Measurements from ENCODE around the gene RASA3.
"Not testable (repeated sequence)": the region's sequence is repeated elsewhere in the genome, so short reads cannot be mapped to it uniquely, and the experiment has no call there.

The RASA3 gene

DNA sequence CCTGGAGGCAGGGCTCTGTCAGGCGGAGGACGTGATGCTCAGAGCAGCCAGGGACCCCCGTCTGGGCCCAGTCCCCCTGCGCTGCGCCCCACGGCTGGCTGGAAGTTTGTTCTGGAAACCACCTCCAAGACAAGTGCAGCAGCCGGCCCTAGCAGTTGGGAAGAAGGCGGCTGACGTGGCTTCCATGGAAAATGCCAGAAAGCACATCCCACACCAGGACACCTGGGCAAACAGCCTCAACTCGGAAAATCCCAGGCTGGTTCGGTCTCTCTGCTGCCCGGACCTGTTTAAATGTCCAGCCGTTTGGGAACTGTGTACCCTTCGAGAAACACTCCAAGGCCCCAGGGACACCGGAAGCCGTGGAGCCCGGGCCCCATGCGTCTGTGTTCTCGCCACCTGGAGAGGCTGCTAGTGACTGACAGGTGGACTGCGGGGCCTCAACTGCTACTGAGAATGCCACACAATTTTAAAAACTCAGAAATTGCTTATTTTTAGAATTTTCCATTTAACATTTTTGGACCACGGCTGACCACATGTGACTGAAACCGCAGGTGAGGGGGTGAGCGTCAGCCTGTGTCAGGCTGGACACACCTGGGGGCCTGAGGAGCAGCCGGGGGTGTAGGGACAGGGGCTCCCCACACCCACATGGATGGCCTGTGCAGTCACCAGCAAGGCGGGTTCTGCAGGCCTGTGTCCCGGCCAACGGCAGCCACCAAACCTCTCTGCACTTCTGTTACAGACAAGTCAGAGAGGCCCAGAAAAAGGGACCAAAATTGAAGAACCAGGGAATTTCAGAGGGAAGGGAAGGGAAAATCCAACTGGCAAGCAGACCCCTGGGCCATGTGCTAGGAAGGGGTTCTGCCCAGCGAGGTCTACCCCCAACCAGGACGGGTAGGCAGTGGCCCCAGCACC lies 31.7 kb downstream of the RASA3 start:
- no peak for DNase-seq (ENCODE audit: low spot score)

DNA sequence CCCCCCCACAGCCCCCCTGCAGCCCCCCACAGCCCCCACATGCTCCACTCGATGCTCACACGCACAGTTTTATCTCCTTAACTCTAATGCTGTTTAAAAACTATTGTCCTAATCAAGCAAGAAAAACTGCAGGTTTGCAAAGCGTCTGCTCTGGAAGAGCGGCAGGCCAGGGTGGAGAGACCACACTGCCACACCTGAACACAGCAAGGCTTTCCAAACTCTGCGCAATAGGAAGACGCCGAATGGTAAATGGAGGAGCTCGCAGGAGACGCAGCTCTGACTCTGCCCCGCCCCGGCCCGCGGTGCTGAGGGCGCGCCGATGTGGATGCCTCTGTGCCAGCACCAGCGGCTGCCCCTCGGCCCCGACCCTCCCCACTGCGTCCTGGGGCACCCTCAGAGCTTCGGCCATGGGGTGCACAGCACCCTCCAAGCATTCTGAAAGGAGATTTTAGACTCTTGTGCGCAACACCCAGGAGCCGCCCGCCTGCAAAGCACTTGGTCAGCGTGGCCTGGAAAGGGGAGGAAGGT lies 32.4 kb downstream of the RASA3 start:
- DNase-seq (ENCODE audit: low spot score), result no peak

DNA sequence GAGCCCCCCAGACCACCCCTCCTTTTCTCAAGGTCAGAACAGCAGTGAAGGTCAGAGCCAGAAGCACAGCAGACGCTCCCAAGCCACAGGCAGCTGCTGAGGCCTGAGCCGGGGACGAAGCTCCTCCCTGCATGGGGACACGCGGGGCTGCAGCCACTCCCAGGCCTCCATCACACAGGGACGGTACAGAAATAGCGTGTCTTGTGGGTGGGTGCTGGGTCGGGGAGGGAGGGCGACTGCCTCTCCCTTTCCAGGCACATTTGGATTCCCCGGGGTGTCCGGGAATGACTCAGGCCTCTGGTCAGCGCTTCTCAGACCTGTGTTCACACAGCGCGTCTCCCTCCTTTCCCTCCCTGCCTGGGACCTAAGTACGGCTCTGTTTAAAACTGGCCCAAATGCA lies 33.2 kb downstream of the RASA3 start:
- peak; percentile 67 for DNase-seq (ENCODE audit: low spot score)

DNA sequence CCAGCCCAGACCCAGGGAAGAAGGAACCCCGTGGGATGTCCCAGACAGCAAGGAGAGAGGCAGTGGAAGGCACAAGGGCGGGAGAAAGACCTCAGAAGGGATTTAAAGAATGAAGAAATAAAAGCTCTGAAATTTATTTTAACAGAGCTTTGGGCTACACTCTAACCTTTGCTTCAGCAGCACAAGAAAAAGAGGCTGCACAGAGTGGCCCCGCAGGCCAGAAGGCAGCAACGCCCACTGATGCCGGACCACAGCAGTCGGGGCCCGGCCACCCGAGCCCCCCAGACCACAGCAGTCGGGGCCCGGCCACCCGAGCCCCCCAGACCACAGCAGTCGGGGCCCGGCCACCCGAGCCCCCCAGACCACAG lies 33.8 kb downstream of the RASA3 start:
- DNase-seq (ENCODE audit: low spot score), result not testable (repeated sequence)

DNA sequence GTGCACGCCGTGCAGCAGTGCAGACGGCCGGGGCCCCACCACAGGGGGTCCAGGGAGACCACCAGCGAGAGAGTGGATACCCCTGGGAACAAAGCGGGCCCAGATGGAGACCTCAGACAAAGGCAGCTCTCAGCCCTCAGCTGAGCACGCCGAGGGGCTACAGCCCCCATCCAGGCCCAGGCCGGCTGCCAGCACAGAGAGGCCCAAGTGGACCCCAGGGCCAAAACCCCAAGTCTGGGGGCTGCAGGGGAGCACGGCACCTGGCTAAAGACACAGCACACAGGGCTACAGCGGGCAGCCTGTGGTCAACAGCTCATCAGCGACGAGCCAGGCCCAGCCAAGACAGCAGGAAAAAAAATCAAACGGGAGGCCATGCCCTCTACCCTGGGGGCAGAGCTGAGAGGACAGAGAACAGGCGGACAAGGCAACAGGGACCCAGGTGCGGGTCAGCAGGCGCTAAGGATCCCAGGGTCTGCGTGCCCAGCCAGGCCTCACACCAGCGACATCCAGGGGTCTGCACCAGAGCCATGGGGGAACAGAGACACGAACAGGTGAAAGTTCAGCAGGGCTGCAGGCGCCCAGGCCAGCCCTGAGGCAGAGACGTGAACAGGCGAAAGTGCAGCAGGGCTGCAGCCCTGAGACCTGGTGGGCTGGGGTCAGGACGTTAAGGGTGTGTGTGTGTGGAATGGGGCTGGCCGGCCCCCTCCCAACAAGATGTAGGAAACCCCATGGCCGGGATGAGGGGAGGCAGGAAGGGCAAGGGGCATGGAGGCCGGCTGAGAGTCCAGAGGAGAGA lies 34.3 kb downstream of the RASA3 start:
- DNase-seq (ENCODE audit: low spot score), result no peak

DNA sequence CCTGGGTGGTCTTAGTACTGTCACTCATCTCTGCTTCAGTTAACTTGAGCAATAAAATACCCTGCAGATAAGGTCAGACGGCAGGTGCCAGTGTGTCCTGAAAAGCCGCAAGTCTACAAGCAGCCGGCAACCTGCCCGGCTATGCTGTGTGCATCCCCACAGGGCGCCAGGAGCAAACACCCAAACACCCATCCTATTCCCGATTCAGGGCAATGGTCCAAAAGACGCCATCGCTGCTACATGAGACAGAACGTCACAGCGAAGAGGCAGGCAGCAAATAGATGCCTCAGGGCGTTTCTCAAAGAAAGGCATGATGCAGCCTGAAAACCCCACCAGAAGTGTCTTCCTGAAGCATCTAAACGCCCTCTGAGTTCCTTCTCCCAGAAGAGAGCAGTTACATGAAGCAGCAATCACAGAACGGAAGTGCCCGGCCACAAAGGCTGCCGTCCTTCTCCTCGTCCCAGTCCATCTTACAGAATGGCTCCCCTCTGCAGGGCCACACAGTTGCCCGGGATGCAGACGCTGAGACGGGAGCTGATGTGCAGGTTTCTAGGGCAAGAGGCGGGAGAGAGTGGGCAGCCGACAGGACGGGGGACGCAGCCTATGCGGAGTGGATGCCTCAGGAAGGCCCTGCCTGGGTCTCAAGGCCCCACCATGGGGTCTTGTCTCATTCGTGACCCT lies 35.1 kb downstream of the RASA3 start:
- DNase-seq (ENCODE audit: low spot score), result no peak

DNA sequence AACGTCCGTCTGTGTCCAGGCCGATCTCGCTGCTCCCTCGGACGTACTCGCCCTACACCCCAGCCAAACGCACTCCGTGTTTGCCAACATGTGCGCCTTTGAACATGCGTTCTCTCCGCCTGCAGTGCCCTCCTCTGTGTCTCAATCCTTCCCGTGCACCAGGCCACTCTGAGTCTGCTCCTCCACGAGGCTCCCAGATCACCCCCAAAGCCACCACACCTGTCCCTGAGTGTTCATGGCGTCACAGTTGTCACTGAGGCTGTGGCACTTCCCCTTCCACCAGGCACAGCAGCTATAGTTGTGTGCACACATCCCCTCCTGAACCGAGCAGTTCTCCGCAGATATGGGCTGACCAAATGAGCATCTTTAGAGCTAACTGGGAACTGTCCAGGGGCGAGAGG lies 35.6 kb downstream of the RASA3 start:
- DNase-seq (ENCODE audit: low spot score), result no peak

DNA sequence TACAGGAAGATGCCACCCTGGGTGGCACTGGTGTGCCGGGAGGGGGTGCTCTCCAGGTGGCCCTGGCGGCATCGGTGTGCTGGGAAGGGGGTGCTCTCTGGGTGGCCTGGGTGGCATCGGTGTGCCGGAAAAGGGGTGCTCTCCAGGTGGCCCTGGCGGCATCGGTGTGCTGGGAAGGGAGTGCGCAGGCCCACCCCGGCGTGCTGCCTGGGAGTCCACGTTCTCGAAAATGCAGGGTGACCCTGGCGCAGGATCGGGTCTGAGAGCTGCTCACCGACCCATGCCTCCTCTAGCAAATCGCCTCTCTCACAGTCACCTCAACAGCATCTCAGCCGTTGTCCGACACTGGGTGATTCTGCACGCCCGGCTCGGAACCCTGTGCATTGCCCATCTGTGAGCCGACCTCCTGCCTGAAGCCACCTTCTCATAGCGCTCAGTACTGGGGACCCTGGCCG lies 36.4 kb downstream of the RASA3 start:
- DNase-seq (ENCODE audit: low spot score), result no peak

DNA sequence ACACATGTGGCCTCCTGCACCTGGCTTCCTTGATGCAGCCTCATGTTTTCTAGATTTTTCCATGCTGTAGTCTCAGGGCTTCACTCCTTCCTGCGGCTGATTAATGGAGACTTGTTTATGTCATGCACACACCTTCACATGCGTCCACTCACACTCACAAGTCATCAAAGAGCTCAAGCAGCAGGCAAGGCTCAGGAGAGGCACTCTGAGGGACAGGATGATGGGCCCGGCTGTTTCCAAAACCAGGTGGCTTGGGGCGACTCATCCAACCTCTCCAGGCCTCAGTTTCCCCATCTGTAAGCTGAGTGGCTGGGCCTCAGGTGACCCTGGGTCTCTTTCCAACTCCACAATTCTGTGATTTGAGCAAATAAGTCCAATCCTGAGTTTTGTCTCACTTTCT lies 36.9 kb downstream of the RASA3 start:
- no peak for DNase-seq (ENCODE audit: low spot score)

DNA sequence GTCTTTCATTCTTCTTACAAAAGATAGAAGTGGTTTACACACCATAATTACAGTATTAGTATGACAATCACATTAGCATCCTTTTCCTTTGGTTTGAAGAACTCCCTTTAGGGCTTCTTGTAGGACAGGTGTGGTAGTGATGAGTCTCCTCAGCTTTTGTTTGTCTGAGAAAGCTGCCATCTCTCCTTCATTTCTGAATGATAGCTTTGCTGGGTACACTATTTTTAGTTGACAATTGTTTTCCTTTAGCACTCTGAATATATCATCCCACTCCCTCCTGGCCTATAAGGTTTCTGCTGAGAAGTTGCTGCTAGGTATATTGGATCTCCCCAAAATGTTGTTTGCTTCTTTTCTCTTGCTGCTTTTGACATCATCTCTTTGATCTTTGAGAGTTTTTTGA lies 39.3 kb downstream of the RASA3 start:
- DNase-seq (ENCODE audit: low spot score), result no peak

DNA sequence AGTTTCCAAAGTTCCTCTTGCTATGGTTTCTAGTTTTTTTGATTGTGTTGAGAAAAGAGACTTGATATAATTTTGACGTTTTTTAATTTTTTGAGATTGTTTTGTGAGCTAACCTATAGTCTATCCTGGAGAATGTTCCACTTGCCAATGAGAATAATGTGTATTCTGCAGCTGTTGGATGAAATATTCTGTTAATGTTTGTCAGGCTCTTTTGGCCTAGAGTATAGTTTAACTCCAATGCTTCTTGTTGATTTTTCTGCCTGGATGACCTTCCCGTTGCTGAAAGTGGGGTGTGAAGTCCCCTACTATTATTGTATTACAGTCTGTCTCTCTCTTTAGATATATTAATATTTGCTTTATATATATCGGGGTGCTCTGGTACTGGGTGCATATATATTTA lies 40.0 kb downstream of the RASA3 start:
- DNase-seq (ENCODE audit: low spot score), result no peak

DNA sequence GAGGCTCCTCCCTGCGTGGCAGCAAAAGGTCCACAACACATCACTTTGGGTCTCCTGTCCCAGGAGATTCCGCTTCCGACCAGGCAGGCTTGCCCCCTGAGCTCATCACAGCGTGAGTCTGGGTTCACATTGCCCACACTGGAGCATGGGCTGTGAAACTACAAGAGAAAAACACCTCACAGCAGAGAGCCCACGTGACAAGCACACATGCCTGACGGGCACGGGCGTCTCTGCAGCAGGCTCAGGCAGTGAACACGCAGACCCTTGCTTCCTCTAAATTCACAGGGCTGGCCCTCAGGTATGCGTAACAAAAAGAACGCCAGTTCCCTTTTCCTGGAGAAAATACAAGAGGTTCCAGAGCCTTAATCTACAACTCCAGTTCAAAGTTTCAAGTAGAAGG lies 41.9 kb downstream of the RASA3 start:
- DNase-seq (ENCODE audit: low spot score), result no peak

DNA sequence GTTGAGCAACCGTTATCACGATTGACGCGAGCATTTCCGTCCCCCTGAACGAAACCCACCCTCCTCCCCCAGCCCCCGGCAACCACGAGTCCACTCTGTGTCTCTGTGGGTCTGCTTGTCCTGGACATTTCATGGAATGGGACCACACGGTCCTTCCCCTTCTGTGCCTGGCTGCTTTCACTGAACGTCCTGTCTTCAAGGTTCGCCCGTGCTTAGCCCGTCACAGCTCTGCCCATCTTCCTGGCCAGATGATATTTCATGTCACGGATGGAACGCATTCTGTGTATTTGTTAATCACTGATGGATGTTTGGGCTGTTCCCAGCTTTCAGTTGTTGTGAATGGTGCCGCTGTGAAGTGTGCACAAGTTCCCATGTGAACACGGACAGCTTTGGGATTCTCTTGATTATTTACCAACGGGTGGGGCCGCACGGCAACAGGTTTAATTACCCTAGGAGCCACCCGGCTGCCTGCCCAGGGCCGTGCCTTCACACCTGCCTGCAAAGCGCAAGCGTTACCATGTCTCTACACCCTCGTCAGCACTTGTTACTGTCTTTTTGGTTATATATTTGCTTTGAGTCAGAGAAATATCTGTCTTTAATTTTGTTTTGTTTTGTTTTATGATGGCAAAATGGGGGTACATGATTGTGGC lies 42.5 kb downstream of the RASA3 start:
- no peak for DNase-seq (ENCODE audit: low spot score)

DNA sequence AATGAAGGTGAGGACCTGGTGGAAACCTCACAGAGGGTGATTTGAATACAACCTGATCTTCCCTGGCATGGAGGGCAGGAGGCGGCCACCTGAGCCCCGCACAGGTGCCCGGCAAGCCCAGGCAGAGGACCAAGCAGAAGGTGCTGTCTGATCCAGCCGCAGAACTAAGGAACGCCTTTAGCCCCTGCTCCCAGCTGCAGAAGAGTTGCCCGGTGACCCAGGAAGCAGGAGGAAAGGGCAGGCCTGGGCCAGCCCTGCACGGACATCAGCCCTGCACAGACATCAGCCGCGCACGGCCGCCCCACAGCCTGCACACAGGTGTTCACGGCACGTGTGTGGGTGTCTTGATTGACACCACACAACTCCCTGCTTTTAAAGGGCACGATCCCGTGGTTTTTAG lies 43.1 kb downstream of the RASA3 start:
- DNase-seq (ENCODE audit: low spot score), result no peak

DNA sequence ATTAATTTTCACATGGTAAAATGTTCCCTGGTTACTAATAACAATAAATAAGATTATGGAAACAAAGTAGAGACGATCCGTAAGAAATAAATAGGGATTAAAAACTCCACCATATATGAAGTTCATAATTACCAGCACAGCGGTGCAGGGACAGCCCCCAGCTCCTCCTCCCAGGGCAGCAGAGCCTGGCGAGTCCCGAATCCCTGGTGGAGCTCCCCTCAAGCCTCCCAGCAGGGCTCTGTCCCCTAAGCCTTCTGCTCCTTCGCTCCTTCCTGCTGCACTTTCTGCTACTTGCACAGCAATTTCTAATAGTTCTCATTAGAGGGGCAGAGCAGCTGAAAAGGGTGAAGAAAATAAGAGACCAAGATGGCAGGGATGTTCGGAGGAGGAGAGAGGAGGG lies 43.6 kb downstream of the RASA3 start:
- no peak for DNase-seq (ENCODE audit: low spot score)

DNA sequence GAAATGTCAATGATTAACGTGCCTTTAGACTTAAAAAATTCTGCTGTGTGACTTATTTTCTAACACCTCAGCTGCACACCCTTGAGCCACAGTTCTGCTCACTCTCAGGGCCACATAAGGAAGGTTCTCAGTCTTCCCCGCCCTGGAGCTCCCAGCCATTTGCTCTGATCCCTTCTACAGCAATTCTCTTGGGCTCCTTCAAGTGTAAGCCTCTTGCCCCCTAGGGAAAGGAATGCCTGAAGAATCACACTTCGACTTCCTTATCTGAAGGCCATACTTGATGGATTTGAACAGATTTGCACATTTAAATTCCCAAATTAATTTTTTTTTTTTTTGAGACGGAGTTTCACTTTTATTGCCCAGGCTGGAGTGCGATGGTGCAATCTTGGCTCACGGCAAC lies 44.2 kb downstream of the RASA3 start:
- DNase-seq (ENCODE audit: low spot score), result no peak

DNA sequence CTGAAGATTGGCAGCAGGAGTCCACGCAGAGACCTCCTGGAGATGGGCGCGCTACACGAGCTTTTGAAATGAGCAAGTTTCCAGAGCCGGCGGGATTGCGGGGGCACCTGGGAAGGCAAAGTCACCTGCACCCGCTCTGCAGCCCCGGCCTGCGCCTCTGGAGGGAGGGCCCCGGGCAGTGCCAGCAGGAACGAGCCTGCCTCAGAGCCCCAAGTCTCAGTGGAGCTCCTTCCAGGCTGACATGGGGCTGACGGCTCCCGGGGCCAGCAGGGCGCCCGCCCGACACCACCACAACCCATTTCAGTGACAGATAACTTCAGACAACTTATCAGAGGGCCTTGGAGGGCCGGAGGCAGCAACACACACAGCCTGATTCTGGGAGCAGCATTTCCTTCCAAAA lies 45.0 kb downstream of the RASA3 start:
- no peak for DNase-seq (ENCODE audit: low spot score)

DNA sequence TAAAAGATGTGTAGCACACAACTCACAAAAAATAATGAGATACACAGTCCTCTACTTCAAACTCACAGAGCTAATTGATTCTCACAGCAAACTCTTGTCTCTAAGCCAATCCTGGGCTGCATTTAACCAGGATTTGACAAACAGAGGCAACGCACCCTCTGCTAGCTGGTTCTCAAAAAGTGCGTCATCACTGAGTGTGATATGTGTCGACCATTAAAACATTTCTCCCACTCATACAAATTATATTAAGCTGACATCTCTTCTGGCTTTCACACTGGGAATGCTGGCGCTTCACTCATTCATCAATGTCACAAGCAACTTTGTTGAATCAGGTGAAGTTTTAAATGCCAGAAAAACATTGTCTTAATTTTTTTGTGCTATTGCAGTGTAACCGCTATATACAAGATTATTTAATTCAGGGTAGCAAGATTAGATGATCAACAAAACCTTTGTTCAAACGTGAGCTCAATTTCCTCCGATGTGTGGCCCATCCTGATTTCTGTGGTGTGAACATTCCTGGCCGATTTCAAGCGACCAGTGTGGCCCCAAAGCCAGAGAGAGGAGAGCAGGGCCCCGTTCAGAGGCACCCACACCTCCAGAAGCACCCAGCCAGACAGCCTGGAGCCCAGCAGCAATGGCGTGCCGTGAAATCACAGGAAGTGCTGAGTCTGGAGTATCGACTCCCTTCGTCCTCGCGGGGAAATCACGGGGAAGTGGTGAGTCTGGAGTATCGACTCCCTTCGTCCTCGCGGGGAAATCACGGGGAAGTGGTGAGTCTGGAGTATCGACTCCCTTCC lies 49.4 kb downstream of the RASA3 start:
- no peak for DNase-seq (ENCODE audit: low spot score)

DNA sequence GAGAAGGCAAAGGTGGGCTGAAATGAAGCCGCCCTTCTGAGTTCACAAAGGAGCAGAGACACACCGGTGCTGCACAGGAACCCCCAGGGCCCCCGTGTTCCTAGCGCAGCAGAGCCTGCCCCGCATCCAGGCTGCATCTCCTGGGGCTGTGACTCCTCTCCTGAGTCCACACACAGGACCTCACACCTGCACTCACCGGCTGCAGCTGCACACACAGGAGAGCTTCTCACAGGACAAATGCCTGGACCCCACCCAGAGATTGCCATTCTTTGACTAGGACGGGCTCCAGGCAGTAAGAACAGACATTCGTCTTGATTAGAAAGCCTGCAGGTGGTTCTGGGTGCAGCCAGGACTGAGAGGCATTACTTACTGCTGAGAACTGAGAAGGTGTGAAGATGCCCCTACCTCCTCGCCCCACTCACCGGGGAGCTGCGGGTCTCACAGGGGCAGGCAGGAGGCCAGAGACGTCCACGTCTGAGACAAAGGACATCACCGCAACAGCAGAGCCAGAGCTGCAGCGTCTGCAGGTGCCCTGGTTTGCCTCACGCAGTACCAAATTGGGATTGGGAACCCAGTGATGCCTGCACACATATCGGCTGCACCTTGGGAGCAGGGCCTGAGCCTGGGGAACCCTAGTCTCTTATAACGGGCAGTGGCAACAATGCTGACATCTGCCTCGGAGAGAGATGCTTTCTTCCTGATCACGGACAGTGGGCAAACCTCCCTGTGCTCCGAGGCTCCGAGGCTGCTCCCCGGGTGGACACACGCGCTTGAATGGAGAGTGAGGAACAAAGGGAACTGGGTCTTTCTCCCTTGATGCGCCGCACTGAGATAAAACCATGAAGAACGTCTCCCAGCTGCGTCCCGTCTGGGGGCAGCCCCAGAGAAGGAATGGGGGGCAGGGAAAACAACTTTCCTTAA lies 50.4 kb downstream of the RASA3 start:
- DNase-seq (ENCODE audit: low spot score), result no peak

Data from D341Med (cell line).